ENCODE data around the gene RIMBP2.
"Not testable (repeated sequence)": the region's sequence is repeated elsewhere in the genome, so short reads cannot be mapped to it uniquely, and the experiment has no call there.

Gene RIMBP2

DNA sequence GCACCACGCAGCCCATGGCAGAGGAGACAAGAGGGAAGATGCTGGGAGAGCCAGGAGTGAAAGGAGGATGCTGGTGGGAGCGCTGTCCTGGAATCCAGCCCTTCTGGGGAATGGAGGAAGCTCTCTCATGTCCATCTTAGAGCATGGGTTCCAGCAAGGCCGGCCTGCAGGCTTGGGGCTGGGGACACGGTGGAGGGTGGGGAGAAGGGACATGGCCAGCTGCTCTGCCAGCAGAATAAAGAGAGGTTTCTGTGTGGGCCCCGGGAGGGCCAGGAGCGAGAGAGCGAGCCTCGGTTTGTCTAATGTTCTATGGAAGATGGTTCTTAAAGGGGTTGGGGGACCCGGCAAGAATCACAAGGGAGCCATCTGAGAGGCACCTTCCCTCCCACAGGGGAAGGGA is 60.2 kb downstream of the RIMBP2 start:
- no peak for DNase-seq (ENCODE audit: low read depth)

DNA sequence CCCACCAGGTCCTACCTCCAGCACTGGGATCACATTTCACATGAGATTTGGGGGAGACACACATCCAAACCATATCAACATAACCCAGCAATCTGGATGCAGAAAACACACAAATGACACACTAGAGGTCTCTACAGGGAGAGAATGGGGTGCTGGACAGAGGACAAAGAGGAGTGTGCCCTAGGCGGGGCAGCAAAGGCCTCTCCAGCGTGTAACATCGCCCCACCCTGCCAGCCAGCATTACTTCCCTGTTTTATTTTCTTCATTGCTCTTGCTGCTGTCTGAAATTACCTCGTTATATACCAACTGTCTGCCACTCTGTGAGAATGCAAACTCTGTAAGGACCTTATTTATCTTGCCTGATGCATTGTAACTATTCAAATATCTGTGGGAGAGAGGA is 61.1 kb downstream of the RIMBP2 start:
- no peak for DNase-seq (ENCODE audit: low read depth)

DNA sequence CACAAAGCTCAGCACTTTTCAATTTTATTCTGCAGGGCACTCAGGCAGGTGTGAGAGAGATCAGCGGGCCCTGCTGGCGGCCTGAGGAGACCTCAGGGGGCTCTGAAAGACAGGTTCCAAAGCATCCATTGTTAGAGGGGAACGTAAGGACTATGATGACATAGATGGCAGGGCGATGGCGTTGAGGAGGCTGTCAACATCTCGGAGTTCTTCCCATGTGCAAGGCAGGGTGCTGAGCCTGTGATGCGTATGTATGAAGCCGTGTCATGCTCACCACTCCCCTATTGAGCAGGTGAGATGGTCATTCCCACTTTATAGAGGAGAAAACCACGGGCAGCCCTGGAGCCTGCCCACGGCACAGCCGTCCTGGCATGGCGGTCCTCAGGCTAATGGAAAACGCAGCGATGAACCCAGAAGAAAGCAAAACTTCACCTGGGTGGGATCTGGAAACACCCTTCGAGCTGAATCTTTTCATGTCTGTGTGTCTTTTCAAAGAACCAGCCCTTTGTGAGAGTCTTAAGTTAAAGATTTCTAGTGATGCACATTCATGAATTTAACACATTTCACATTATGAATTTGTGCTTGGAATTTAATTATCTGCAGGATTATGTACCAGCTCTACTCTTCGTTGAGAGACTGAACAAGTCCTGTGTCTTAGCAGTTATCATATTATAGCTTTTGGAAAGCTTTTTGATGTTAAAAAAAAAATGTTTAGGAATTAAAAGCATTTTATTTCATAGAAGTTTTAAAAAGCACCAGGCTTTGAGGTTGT is 64.7 kb downstream of the RIMBP2 start:
- no peak for DNase-seq (ENCODE audit: low read depth)

DNA sequence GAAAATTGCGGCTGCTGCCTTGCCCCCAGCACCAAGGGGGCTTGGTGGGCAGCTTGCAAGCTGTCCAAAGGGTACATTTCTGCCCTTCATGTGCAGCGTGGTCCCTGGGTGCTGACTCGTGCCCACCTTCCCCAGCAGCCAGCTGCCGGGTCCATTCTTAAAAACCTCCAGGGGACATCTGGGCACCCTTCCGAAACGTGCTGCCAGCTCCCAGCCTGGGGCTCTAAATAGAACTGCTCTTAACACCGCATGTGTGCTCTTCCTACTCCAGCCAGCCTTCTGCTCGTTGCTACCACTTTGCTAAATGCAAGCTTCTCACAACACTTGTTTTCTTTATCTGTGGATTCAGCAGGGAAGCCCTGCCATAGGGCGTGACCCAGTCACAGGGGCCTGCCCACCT is 66.0 kb downstream of the RIMBP2 start:
- no peak for DNase-seq (ENCODE audit: low read depth)

DNA sequence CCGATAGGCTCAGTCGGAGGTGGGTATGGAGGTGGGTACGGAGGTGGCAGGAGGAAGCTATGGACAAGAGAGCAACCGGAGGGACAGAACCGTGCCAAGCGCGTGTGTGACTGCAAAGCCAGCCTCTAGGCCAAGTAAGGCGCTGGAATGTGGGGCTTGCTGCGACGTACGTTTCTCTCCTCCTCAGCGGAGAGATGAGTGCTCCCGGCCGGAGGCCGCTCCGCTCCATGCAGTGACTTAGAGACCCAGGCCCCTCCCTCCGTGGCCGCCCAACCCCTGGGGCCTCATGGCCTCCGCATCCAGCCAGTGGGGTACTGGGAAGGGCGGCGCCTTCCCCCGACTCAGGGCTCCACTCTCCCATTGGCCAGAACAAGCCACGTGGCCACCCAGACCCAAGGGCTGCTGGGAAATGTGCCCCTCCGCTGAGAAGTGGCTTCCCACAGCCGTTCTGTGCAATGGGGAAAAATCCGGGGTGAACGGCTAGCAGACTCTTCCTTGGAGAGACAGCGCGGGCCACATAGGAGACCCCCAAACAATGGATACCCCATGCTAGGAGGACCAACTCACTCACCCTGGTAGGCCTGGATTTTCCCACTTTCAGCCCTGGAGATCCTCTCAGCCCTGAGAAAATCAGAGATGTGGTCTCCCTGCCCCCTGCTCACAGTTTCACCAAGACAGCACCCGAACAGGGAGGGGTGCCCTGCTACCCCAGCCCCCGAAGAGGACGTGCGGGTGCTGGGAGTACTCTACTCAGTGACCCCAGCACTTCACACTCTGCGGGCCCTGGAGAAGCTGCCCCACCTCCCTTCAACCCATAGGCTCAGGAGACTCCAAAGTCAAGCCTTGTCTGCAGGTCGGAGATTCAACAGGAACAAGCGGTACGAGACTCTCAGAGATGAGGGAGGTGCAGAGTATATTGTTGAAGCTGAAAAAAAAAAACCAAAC is 66.7 kb downstream of the RIMBP2 start:
- no peak for DNase-seq (ENCODE audit: low read depth)

DNA sequence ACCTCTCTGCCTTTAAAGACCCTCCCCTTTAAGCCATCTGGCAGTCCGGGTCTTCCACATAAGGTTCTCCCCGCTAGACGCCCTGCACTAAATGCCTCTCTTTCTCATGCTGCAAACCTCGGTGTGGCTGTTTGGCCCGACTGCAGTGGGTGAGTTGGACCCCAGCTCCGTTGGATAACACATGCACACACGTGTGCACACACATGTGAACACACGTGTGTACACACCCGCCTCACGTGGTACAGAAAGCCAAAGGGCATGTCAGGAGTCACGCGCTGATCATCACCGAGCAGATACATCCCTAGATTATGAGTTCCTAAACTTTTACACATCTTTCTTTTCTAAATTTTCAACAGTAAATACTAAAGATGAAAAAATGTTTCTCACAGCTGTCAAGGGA is 68.3 kb downstream of the RIMBP2 start:
- DNase-seq (ENCODE audit: low read depth): no peak

DNA sequence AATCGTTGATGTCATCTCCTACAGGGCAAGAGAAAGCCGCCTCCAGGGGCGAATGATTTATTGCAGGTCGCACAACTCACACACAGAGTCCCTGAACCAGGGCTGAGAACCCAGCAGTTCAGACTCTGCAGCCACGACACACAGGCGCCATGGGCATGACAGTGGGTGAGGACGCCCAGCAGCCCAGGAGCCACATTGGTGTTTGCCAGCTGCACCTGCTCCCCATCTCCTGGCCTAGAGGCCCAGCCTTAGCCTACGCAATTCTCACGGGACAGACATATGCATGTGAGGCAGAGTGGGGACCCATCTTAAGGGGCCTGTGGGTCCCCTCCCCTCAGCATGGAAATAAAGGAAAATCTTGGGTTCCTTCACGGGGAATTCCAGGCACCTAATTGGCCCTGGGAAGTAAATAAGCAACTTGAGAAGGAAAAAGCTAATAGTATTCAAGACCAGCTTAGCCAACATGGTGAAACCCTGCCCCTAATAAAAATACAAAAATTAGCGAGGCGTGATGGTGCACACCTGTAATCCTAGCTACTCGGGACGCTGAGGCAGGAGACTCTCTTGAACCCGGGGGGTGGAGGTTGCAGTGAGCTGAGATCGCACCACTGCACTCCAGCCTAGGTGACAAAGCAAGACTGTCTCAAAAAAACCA is 69.3 kb downstream of the RIMBP2 start:
- no peak for DNase-seq (ENCODE audit: low read depth)

DNA sequence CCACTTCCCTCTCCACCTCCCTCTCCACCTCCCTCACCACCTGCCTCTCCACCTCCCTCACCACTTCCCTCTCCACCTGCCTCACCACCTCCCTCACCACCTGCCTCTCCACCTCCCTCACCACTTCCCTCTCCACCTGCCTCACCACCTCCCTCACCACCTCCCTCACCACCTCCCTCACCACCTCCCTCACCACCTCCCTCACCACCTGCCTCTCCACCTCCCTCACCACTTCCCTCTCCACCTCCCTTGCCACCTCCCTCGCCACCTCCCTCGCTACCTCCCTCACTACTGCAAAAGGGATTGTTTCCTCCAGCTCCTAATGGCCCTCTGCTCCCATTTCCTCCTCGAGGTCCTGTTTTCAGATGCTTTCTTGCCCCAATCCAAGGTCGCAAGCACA is 69.9 kb downstream of the RIMBP2 start:
- not testable (repeated sequence) for DNase-seq (ENCODE audit: low read depth)

DNA sequence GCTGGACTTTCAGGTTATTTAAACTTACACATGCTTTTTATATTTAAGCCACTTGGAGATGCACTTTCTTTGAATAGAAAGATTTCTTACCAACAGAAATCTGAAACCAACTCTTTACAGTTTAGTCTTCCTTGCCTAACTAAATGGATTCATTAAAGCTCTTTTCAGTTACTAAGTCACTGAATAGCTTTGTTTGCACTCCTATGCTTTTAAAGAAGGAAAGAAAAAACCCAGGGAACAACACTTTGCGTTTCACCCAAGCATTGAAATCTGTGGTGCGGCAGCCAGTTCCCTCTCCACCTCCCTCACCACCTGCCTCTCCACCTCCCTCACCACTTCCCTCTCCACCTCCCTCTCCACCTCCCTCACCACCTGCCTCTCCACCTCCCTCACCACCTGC is 70.3 kb downstream of the RIMBP2 start:
- no peak for DNase-seq (ENCODE audit: low read depth)

DNA sequence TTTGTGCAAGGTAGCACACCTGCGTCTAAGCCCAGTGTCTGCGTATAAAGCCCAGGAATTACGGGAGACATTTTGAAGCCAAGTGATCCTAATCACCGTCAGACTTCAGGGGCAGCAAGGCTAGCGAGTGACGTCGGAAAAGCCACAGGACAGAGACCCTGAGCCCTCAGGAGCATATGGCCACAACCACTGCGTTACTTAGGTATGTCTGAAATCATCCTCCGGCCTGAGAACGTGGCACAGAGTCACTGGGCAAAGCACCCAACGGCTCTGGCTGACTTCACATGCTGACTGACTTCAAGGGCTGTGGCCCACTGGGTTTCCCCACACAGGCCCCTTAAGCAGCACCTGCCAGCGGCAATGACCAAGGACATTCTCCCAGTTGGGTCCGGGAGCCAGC is 71.5 kb downstream of the RIMBP2 start:
- DNase-seq (ENCODE audit: low read depth): no peak

DNA sequence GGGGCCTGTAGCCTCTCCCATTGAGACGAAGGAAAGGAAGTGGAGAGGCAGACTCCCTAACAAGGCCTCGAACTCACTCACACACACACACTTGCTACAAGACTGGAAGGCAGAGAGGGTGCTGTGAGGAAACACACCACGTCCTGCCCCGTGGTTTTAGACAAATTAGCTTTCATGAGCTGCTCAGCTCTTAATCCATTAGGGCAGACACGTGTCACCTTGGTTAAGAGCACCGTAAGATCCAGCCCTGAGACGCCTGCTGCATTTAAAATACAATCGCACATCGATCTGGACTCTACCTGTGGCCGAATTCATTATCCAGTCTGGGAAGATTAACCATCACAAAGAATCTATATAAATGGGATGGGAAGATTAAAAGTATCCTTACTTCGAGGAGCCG is 72.0 kb downstream of the RIMBP2 start:
- no peak for DNase-seq (ENCODE audit: low read depth)

DNA sequence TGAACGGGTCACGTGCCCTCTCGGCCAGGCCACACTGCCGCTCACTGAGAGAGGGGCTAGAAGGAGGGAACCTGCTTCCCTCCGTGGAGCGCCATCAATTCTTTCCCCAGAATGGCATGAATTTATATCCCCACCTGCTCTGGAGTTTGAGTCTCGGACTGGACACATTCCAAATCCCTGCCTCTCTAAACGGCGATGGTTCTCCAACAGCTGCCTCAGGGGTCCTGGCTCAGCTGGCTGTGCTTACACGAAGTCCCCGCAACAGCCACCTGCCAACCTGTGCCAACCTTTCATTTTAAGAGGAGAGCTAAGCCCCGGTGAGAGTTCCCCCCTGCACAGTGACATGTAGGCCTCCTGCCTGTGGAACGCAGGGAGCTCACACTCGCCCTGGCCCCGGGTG is 73.2 kb downstream of the RIMBP2 start:
- DNase-seq (ENCODE audit: low read depth): no peak

DNA sequence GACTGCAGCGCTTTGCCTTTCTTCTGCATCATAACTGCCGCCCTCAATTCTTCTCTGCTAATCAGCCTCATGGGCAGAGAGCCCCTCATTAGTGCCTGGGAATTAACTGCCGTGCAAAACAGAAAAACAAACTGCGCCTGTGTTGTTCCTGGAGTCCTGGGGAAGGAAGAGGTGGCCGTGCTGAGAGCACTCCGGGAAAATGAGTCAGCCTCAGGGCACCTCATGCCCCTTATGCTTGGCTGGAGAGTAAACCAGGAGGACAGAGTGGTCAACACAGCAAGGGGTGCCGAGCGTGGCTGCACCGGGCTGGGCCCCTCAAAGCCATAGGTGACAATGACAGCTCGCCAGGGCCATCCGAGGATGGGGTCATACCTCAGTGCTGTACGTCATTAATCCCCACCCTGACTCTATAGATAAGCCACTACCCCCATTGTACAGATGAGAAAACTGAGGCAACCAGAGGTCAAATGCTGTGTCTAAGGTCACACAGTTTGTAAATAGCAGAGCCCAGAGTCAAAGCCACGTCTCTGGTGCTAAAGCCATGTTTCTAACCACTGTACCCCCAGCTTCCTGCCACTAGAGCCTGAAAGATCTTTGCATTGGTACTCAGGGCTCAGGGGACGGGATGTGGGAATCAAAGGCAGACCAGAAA is 74.4 kb downstream of the RIMBP2 start:
- DNase-seq (ENCODE audit: low read depth): no peak

DNA sequence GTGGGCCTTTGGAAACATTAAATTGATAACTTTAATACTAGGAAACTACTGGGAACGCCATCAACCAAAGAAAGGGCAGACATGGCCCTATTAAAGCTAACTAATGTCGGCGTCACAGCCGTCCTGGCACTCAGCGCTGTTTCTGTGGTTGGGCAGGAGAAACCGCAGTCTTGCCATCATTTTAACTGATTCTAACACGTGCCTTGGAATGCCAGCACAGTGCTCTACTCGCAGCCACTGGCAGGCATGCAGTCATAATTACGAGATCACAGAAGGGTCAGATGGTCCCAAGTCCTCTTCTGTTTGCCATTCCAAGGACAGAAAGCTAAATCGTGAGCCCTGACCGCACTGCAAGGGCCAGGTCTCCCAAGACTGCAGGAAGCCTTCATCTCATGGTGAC is 75.2 kb downstream of the RIMBP2 start:
- DNase-seq (ENCODE audit: low read depth): no peak

DNA sequence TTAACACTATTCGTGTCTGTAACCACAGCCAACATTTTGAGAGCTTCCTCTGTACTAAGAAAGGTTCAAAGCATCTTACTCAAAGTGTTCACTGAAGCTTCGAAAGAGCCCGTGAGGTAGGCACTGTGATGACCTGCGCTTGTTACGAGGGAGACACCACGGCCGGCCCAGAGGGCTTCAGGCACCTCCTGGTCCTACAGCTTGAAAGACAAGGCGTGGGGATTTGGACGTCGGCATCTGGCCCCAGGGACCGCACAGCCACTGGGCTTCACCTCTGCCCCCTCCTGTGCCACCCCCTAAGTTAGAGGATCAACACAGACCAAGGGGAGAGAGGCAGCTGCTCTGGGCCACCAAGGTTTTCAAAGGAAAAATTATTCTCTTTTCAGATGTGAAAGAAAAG is 75.6 kb downstream of the RIMBP2 start:
- DNase-seq (ENCODE audit: low read depth): no peak

DNA sequence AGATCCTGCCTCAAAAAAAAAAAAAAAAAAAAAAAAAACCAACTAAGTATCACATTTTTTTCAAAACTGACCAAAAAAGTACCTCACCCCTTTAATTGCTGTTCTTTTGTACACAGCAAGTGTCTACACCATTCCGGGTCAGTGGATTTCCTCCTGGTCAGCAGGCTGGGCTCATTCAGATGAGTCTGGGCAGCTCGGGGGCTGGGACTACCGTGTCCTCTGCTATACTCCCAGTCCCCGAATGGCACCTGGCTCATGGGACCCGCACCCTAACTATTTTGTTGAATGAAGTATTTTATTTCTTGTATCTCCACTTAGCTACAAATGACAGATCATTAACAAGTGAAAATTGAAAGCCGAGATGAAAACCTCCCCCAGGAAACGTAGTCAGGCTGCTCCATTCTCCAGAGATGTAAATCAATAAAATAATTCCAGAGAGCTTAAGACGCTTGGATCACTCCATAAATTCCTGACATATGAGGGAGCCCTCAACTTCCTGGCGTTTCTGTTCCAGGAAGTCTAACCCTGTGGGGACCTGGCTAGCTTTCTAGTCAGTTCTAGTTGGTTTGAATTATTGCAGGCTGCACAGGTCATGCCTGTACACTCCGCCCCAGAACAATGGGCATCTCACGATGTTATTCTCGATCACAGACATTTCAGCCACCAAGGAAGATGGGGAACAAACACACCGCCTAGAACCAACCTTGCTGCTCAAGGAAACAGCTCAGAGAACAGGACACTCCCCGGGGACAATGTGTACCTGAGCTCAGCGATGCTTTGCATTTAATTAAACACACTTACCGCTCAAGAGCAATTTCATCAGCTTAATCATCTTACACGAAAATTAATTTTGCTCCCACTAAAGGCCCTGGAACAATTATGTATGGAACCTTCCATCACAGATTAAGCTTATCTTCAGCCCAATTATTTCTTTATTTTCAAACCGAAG is 76.3 kb downstream of the RIMBP2 start:
- DNase-seq (ENCODE audit: low read depth): no peak

DNA sequence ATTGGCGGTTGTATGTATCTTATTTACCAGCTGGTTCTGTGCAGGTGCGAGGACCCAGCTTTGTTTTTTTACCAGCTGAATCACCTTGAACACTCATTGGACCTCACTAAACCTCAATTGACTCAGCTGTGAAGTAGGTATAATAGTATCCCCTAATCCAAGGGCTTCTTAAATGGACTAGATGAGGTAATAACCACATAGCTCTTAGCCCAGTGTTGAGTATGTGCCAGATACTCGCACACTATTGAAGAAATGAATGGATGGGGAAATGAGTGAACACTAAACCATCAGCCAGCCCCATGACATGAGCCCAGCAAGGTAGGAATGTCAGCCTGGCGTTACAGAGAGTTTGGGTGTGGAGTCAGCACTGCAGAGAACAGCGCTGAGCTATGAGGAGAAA is 79.7 kb downstream of the RIMBP2 start:
- no peak for DNase-seq (ENCODE audit: low read depth)

DNA sequence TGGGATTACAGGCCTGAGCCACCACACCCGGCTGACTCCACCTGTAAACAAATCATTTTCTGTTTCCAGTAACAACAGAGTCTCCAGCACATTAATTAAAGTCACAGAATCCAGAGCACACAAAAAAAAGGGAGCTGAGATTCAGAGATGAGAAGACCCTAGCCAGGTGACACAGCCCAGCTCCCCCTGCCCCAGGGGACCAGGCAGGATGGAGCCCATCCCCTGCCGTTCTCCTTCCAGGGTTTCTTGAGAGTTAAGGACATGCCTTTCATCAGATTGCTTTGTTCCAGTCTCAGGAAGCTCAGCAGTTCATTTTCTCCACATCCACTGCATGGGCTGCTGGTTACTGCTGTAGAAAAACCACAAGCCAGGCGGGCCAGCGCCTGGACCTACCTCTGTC is 81.2 kb downstream of the RIMBP2 start:
- no peak for DNase-seq (ENCODE audit: low read depth)

DNA sequence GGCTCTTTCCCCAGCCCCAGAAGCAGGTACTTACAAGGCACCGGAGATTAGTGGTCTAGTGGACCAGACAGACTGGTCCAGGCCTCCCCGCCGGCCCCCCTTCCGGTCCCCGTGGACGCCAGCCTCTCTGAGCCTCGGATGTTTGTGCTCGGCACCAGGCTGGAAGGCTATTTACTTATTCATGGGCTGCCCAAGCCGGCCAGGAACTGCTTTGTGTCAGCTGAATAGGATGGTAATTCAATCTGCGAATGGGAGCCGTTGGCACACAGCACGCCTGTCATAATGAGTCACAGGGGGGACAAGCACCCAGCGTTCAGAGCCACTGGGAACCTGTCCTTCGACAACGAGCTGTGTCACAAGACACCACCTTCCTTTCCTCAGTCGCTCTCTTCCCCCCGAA is 82.3 kb downstream of the RIMBP2 start:
- no peak for DNase-seq (ENCODE audit: low read depth)

DNA sequence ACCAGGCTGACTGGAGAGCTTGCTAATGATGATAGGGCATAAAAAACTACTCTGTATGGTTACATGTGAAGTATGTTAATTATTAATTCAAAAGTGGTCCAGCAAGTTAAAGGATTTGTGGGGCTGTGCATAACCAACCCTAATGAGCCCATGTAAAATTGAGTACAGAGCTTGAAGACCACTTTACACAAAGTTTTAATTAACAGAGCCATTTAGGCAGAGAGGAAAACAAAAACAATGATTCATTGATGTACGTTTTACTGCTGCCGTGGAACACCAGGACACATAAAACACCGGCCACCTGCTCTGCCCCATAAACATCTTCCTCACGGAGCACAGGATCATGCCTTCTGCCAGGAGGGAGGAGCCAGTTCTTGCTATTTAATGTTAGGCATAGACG is 83.5 kb downstream of the RIMBP2 start:
- no peak for DNase-seq (ENCODE audit: low read depth)

DNA sequence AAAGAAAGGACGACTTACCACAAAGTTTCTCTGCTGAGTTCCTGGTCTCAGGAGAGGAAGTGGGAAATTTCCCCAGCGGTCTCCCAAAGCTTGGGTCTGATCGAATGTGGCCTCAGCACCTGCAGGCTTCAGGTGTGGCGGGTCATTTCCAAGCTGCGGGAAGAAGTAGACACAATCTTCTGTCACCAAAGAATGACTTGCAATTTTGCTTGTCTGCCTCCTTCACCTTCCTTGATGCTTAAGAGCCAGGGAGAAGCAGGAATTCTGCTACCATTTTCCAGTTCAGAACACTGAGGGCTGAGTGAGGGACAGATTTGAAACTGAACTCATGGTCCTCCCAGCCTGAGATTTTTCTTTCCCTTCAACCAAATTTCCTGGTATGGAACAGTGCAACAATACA is 87.8 kb downstream of the RIMBP2 start:
- DNase-seq (ENCODE audit: low read depth): no peak

Data from stimulated activated CD8-positive, alpha-beta memory T cell treated with anti-CD3 and anti-CD28 coated beads, Interleukin-15, amount 100 ng/mL, for 24 hours (primary cell).